Inflammatory macrophage treated with lipopolysaccharide for 1 hour (primary cell): ENCODE measurements around the gene UBE2S.

Experiments used
- DNase-seq, 2 donors: peaks; one replicate each; pipeline ENCODE4 v3.0.0-alpha.2; 2020 to 2022

Gene UBE2S

GRCh38 chr19:55382522-55383054 is 25.0 kb downstream of the UBE2S start:
- DNase-seq = no peak

DNA sequence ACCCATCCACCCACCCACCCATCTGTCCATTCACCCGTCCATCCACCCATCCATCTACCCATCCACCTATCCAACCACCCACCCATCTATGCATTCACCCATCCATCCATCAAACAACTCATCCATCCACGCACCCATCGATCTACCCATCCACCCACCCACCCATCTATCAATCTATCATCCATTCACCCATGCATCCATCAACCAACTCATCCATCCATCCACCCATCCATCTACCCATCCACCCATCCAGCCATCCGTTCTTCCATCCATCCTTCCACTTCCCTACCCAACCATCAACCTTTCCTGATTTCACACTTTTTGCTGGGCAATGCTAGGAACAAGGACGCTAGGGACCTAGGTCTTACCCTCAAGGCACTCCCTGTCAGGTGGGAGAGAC is 25.6 kb downstream of the UBE2S start:
- no peak for DNase-seq

DNA sequence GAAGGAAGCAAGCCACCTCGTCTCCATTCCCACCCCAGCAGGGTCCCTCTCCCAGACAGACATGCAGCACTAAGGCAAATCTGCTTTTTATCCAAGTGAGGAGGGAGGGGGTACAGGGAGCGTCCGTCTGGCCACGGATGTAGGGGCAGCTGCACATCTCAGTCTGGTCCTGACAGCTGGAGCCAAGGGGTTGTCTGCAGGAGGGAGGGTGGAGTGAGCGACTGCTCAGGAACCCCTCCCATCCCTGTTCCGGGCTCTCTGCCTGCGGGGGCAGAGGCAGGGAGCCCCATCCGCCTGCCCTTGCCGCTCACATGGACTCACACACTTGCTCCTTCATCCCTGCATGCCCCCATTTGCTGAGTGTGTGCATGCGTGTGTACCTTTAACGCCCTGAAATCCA is 28.4 kb downstream of the UBE2S start:
- no peak for DNase-seq

- DNase-seq = no peak
Observed at GRCh38 chr19:55377356-55378131, 30.0 kb downstream of the UBE2S start.

DNA sequence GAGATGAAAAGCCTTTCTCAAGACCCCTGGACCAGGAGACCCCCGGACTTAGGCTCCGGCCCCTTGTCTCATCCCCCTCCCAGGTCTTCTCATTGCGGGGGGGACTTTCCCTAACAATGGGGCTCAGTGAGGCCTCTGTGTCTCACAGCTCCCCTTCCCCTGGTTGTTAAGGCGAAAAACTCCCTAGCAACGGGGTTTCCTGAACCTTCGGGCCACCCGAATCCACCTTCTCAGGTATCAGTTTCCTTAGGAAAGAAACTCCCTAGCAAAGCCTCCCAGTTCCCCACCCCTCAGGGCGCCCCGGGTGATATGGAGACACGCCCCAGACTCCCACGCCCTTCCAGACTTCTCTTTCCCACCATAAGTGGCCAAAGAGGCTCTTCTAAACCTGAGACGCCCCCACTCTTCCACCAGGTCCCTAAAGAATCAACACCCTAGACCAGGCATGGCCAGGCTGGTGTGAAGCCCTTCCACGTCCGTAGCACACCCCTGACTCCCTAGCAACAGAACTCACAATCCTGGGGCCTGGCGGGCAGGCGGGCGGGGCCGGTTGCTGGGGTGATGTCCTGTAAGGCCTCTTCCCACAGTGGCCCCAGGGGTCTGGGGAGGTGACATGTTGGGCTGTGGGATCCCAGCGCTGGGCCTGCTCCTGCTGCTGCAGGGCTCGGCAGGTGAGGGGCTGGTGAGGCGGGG is 31.2 kb downstream of the UBE2S start, which contains the start of gene TMEM190:
Gene TMEM190 (plus strand): TSS at position 586 of the 693 bp plus-strand sequence. CDS start 28 bp downstream, at position 614.
- no peak for DNase-seq

GRCh38 chr19:55373993-55374757 is 33.4 kb downstream of the UBE2S start:
- DNase-seq = no peak

- no peak for DNase-seq
Observed at GRCh38 chr19:55373306-55373992, 34.1 kb downstream of the UBE2S start.

GRCh38 chr19:55372316-55373081 is 35.1 kb downstream of the UBE2S start:
- DNase-seq = no peak

GRCh38 chr19:55370305-55370988 is 37.1 kb downstream of the UBE2S start, which contains the start of gene IL11:
Gene IL11 (minus strand): TSS chr19:55370463. CDS start chr19:55370310, 153 bp downstream.
- DNase-seq = no peak

- no peak for DNase-seq
Observed at GRCh38 chr19:55369653-55370304, 37.8 kb downstream of the UBE2S start.

GRCh38 chr19:55368701-55369563 is 38.7 kb downstream of the UBE2S start:
- peak; percentile 33 to 60 for DNase-seq

DNA sequence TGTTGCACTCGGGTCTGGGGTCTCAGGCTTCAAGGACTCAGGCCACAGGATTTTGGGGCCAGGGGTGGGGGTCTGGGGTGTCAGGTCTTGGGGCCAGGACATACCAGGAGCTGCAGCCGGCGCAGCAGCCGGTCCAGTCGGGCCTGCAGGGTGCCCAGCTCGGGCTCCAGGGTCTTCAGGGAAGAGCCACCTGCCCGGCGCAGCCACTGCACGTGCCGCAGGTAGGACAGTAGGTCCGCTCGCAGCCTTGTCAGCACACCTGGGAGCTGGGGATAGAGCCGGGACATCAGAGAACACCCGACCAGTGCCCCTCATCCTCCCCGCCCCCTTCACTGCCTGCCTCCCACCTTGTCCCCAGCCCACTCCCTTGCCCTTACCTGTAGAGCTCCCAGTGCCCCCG is 39.5 kb downstream of the UBE2S start:
- no peak for DNase-seq

DNA sequence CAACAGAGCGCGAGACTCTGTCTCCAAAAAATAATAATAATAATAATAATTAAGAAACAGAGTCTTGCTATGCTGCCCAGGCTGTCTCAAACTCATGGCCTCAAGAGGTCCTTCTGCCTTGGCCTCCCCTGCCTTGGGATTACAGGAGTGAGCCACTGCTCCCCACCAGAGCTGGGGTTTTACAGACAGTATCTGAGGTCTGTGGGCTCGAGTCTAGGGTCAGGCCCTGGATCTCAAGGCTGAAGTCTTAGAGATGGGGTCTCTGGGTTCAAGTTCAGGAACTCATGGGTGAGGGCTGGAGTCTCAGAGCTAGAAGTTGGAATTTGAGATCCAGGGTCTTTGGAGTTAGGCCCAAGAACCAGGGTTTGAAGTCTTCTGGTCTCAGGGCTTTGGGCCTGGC is 40.8 kb downstream of the UBE2S start:
- DNase-seq = no peak

GRCh38 chr19:55365964-55366363 is 41.6 kb downstream of the UBE2S start:
- no peak for DNase-seq

DNA sequence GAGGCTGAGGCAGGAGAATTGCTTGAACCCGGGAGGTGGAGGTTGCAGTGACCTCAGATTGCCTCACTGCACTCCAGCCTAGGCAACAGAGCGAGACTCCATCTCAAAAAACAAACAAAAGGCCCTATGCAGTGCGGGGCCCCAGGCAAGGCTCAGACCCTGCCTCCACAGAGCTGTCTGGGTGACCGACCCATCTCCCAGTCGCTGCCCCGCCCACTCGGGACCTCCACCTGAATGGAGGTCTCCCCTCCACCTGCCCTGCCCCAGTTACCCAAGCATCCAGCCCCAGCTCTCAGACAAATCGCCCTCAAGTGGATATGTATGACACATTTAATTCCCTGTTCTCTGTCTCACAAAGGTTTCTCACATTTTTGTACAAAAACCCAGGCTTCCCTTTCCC is 42.3 kb downstream of the UBE2S start:
- DNase-seq = no peak

DNA sequence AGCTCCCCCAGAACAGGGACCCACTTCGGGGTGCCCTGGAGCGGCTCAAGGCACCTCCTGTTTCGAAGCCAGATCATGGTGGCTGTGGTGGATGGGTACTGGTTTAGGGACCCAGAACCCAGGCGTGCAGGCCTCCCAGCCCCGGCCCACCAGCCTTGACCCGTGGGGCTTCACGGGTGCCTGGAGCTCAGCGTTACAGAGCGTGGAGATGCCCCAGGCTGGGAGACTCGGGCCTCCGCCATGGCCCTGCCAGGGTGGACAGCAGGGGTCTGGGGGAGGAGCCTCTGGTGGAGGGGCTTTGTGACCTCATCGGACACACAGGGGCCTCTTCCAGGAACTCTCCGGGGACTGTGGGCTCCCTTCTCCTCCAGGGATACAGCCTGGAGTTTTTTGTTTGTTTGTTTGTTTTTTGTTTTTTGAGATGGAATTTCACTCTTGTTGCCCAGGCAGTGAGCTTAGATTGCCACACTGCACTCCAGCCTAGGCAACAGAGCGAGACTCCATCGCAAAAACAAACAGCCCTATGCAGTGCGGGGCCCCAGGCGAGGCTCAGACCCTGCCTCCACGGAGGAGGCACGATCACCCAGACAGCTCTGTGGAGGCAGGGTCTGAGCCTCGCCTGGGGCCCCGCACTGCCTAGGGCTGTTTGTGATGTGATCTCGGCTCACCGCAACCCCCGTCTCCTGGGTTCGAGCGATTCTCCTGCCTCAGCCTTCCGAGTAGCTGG is 44.4 kb downstream of the UBE2S start, which contains the start of gene GARIN5B:
Gene GARIN5B (minus strand): TSS at position 271 of the 727 bp plus-strand sequence. CDS start 194 bp downstream, at position 77.
- no peak for DNase-seq

GRCh38 chr19:55362174-55362989 is 45.2 kb downstream of the UBE2S start:
- DNase-seq = no peak

DNA sequence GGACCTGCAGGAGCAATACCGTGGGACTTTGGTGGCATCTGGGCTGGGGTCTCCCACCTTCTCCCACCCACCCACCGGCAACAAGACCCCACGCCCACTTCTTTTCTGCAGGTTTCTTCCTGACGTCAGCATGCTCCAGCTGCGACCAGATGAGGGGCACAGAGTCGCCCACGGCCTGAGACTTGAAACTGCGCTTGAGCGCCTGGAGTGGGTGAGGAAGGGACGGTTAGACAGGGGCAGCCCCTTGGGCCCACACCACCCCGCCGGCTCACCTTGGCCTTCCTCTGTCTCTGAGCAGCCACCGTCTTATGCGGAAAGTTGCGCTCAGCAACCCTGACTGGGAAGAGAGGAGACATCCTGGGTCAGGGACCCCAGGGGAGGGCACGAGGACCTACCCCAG is 46.7 kb downstream of the UBE2S start:
- DNase-seq = no peak
